ENCODE data around the gene SEC63.

GRCh38 chr6:108002365-108003221, 44.6 kb upstream of the SEC63 start:
- TF ChIP-seq POLR2A (IDR thresholded peaks at IDR 0.05; ENCODE audit: low read depth, low read length), result no peak
- no peak for TF ChIP-seq POLR2AphosphoS5 (IDR thresholded peaks at IDR 0.05; ENCODE audit: low read depth, low read length)
- no peak for TF ChIP-seq TAF1 (IDR thresholded peaks at IDR 0.05; ENCODE audit: low read depth, low read length)
